G401 (cell line): ENCODE measurements around the gene DYNLT2B. TPM values are rescaled to one million over a fixed set of nuclear protein-coding genes. Genes with fewer than 3 reads are reported as not detected.
A peak's percentile ranks its signal among the peaks of the same experiment; 100 is the strongest.
"Not testable (repeated sequence)": the region's sequence is repeated elsewhere in the genome, so short reads cannot be mapped to it uniquely, and the experiment has no call there.

Source experiments
- DNase-seq: peaks from one replicate; pipeline ENCODE4 v3.0.0-alpha.2; 2015; ENCODE audit warnings: low spot score
- in situ Hi-C: cut with HindIII; loops from 2 replicates; pipeline ENCODE4 v1.10.0; 2016; ENCODE audit warnings: low sequenced_read_pairs, mixed read lengths
- total RNA-seq: library from RNA; depleted of rRNA; stranded (reverse); fragments of >200 nt; shearing (Covaris generic); gene quantifications from 2 replicates; pipeline ENCODE4 v1.2.3, GENCODE V29; 2014

Gene DYNLT2B
- total RNA-seq, 1 experiment from 2014 or later = 6.6 TPM

- in situ Hi-C loops = no loop called here
- no peak for DNase-seq
Observed at GRCh38 chr3:196334982-196335381, 16.9 kb upstream of the DYNLT2B start.

DNA sequence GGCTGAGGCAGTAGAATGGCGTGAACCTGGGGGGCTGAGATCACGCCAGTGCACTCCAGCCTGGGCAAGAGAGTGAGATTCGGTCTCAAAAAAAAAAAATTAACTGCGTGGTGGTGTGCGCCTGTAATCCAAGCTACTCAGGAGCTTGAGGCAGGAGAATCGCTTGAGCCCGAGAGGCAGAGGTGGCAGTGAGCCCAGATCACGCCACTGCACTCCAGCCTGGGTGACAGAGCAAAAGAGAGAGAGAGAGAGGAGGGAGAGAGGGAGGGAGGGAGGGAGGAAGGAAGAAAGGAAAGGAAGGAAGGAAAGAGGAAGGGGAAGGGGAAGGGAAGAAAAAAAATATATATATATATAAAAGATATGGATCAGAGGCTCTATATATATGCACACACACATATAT is 14.1 kb upstream of the DYNLT2B start:
- no peak for DNase-seq
- in situ Hi-C loops = no loop called here

GRCh38 chr3:196327405-196327804 is 9.4 kb upstream of the DYNLT2B start:
- no peak for DNase-seq
- in situ Hi-C loops = no loop called here

DNA sequence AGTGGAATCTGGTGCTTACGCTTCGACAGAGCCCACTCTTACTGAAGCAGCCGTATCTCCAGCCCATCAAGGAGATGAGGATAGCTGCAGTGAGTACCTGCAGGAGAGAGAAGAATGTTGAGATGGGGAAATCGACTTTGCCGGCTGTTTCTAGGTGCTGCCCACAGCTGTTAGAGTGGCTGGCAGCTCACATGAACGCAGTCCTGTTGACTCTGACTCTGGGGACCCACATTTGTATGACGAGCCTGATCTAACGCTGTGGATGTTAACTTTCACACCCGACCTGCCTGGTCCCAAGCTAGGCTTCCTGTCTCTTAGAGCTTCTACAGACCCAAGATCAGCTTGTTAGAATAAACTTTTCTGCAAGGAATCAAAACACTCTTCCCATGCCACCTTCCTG is 8.9 kb upstream of the DYNLT2B start:
- in situ Hi-C loops = no loop called here
- DNase-seq = no peak

DNA sequence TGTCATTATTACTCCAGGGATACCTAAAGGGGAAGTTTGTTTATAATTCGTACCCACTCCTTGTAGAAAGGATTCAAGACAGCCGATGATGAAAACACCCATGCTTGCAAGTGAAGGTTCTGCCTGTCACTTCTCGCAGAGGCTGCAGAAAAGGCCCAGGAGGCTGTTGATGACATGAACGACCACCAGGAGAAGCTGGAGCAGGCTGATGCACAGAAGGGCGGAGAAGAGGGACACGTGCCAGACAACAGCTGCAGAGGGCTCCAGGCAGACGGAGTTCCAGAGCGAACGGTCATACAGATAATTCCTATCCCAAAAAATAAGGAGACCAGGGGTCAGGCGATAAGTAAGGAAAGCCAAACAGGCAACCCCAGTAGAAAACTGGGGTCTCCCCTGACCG is 5.7 kb upstream of the DYNLT2B start:
- in situ Hi-C loops = no loop called here

GRCh38 chr3:196323016-196323415 is 5.0 kb upstream of the DYNLT2B start:
- in situ Hi-C loops = no loop called here

More for the DNA sequence above, 5.7 kb upstream of the DYNLT2B start:
- DNase-seq = no peak

GRCh38 chr3:196321162-196321561 is 3.1 kb upstream of the DYNLT2B start:
- DNase-seq = no peak
- in situ Hi-C loops = no loop called here

More at GRCh38 chr3:196323016-196323415, 5.0 kb upstream of the DYNLT2B start:
- DNase-seq = no peak

- no peak for DNase-seq
- in situ Hi-C loops = no loop called here
Observed at GRCh38 chr3:196320137-196320536, 2.1 kb upstream of the DYNLT2B start.

DNA sequence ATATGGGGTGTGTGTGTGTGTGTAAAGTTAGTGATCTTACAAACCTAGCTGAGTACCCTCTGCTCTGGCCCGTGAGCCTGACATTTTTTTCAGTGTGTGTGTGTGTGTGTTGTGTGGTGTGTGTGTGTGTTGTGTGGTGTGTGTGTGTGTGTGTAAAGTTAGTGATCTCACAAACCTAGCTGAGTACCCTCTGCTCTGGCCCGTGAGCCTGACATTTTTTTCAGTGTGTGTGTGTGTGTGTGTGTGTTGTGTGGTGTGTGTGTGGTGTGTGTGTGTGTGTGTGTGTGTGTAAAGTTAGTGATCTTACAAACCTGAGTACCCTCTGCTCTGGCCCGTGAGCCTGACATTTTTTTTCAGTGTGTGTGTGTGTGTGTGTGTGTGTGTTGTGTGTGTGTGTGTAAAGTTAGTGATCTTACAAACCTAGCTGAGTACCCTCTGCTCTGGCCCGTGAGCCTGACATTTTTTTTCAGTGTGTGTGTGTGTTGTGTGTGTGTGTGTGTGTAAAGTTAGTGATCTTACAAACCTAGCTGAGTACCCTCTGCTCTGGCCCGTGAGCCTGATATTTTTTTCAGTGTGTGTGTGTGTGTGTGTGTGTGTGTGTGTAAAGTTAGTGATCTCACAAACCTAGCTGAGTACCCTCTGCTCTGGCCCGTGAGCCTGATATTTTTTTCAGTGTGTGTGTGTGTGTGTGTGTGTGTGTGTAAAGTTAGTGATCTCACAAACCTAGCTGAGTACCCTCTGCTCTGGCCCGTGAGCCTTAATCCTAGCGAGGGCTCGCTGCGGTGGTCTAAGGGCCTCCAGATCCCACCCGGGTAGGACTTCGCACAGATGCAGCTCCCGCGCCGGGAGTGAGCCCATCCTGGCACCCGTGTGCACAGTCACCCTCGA is 997 bp downstream of the DYNLT2B start:
- in situ Hi-C loops, DNase-seq: not testable (repeated sequence)

- in situ Hi-C loops = no loop called here
- no peak for DNase-seq
Observed at GRCh38 chr3:196315821-196316220, 2.2 kb downstream of the DYNLT2B start.

GRCh38 chr3:196314597-196314996 is 3.4 kb downstream of the DYNLT2B start:
- in situ Hi-C loops = no loop called here
- no peak for DNase-seq

- in situ Hi-C loops, DNase-seq: not testable (repeated sequence)
Observed at GRCh38 chr3:196314086-196314485, 4.0 kb downstream of the DYNLT2B start.

GRCh38 chr3:196302960-196303359 is 15.1 kb downstream of the DYNLT2B start:
- DNase-seq, in situ Hi-C loops: not testable (repeated sequence)

DNA sequence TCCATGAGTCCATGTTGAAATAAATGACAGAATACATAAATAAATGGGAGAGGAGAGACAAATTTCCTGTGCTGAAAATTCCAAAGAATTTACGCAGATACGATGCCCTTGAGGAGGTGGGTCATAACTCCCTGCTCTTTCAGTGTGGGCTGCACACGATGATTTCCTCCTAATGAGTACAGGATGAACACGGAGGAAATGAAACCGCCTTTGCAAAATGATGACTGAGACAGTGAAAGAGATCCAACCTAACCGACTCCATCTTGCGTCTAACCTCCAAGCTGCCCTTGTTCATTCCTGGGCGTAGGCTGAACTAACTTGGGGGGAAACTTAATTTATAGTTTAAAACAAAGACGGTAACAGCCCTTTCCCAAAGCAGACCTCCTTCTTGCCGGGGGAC is 15.5 kb downstream of the DYNLT2B start:
- in situ Hi-C loops = not testable (repeated sequence)

GRCh38 chr3:196298521-196298920 is 19.5 kb downstream of the DYNLT2B start:
- in situ Hi-C loops = no loop called here
- DNase-seq = no peak

More for the DNA sequence above, 15.5 kb downstream of the DYNLT2B start:
- not testable (repeated sequence) for DNase-seq

DNA sequence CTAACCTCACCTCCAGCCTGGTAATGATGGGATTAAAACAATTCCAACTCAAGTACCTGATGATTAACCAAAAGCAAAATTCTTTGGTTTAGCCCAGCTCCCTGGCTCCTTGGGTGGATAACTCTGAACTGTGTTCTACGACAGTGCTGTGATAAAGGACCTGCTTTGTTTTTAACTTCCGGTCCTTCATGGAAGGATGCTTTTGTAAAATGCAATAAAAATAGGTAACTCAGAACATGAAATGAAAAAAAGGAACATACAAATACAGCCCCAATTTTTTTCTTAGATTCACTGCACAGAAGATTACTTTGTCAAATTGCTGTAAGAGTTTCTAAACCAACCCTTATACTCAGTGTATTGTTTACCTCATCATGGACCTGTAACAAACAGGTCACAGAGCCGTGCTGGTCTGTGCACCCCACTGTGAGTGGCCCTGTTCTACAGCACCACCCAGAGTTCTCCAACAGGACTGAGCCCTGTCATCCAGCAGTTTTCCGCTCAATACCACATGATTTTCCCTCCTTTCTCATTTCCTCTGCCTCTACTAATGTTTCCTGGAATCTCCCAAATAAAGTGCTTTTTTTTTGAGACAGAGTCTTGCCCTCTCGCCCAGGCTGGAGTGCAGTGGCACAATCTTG is 25.6 kb downstream of the DYNLT2B start:
- no peak for DNase-seq
- in situ Hi-C loops = no loop called here

DNA sequence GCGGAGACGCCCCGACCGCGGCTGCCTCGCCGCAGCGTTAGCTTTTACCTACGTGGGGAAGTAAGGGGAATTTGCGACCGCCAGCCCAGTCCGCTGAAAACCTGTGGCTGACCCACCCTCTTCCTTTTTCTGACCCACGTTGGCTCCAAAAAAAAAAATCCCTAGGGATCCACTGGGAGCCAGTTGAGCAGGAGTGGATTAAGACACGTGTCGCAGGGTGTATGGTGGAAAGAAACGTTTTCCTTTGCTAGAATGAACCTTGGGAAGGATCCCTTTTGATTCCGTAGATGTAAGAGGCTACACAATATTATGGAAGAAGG is 29.9 kb downstream of the DYNLT2B start:
- in situ Hi-C loops = no loop called here
- no peak for DNase-seq

- in situ Hi-C loops = no loop called here
- DNase-seq = peak; percentile 98
Observed at GRCh38 chr3:196287440-196288140, 30.4 kb downstream of the DYNLT2B start, which contains the start of gene PCYT1A. Gene PCYT1A, minus strand, starts transcription at chr3:196287726. Its CDS starts 17,195 bp downstream, at chr3:196270531.

DNA sequence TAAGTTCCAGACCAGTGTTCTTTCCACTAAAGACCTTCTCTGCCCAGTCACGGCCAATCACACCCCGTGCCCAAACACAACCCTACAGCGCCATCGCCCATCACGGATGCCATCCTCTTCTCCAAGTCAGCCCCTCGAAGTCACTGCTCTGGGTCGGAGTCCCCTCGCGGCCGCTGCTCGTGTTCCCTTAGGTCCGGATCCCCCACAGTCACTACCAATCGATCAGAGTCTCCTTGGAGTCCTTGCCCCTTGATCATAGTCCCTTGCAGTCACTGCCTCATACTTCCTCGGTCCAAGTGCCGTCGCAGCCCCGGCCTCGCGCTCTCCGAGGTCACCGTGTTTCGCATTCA is 31.0 kb downstream of the DYNLT2B start:
- no peak for DNase-seq
- in situ Hi-C loops = no loop called here

- DNase-seq = no peak
- in situ Hi-C loops = no loop called here
Observed at GRCh38 chr3:196284396-196284795, 33.6 kb downstream of the DYNLT2B start.
